C4-2B (cell line): ENCODE results near the gene SETD2.

ENCODE experiments used
- ZFX ChIP-seq: fragments of 450-650 bp; IDR thresholded peaks from 2 replicates; pipeline ENCODE4 v1.6.1; 2017
- TF ChIP-seq, protein P1 (sequence below): fragments of 450-650 bp; conservative IDR thresholded peaks from 2 replicates; pipeline ENCODE4 v1.5.1; 2017; ENCODE audit warnings: mild to moderate bottlenecking

DNA sequence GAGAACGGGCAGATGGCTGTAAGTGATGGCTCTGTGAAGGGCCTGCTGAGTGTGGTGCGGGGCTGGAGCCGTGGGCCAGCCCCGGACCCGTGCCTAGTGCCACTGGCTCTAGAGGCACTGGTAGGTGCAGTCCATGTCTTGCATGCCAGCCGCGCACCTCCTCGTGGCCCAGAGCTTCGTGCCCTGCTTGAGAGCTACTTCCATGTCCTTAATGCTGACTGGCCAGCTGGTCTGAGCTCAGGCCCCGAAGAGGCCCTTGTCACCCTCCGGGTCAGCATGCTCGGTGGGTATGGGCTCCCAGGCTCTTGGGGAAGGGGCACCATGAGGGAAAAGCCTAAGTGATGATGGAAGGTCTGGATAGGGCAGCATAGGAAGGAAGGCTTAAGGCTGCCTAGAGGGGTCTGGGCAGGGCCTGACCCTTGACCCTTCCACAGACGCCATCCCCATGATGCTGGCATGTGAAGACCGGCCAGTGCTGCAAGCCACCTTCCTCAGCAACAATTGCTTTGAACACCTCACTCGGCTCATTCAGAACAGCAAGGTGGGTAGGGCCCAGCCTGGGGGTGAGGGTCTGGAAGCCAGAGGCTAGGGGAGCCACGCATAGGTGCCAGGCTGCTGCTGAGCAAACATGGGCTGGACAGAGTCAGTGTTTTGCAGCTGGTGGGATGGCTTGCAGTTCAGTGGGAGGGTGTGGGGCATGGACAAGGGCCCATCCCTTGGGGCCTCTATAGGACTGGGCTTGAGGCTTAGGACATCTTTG, 172.3 kb downstream of the SETD2 start:
- TF ChIP-seq, protein P1, sequence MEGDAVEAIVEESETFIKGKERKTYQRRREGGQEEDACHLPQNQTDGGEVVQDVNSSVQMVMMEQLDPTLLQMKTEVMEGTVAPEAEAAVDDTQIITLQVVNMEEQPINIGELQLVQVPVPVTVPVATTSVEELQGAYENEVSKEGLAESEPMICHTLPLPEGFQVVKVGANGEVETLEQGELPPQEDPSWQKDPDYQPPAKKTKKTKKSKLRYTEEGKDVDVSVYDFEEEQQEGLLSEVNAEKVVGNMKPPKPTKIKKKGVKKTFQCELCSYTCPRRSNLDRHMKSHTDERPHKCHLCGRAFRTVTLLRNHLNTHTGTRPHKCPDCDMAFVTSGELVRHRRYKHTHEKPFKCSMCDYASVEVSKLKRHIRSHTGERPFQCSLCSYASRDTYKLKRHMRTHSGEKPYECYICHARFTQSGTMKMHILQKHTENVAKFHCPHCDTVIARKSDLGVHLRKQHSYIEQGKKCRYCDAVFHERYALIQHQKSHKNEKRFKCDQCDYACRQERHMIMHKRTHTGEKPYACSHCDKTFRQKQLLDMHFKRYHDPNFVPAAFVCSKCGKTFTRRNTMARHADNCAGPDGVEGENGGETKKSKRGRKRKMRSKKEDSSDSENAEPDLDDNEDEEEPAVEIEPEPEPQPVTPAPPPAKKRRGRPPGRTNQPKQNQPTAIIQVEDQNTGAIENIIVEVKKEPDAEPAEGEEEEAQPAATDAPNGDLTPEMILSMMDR, result no peak
- TF ChIP-seq ZFX, result no peak
